HL-60 (cell line): ENCODE data around the gene TDRD3.

Experiments used
- DNase-seq, 2 experiments: peaks; one replicate each; pipeline ENCODE4 v3.0.0-alpha.2; 2010 to 2020; ENCODE audit warnings: low read depth in 1 of 2, low spot score in 1 of 2
- H3K27ac ChIP-seq: fragments of 250-450 bp; sonication (Bioruptor Pico); replicated peaks from 2 replicates; pipeline ENCODE4 v1.5.1; 2020; ENCODE audit warnings: mild to moderate bottlenecking, moderate library complexity
- H3K27me3 ChIP-seq: fragments of 250-450 bp; sonication (Bioruptor Pico); 2 replicates; pipeline ENCODE4 v1.5.1; 2021; ENCODE audit warnings: mild to moderate bottlenecking, moderate library complexity; ENCODE audit not compliant: insufficient read depth, poor library complexity, severe bottlenecking
- H3K4me3 ChIP-seq: replicated peaks from 2 replicates; pipeline ENCODE4 v1.5.1; 2011; ENCODE audit warnings: mild to moderate bottlenecking, control low read depth, low read length; ENCODE audit not compliant: insufficient read depth
- CTCF ChIP-seq: IDR thresholded peaks from one replicate; pipeline ENCODE4 v1.5.1; 2011; ENCODE audit warnings: low read length, control low read depth, inconsistent platforms; ENCODE audit not compliant: insufficient read depth
- SPI1 ChIP-seq: IDR thresholded peaks from 2 replicates; pipeline ENCODE4 v1.6.1; 2012; ENCODE audit warnings: low read depth, mild to moderate bottlenecking, borderline replicate concordance

TDRD3 gene

GRCh38 chr13:60623151-60623550 is 226.1 kb downstream of the TDRD3 start:
- Histone ChIP-seq H3K27me3 (no peaks in the 10 kb centered on the region), H3K4me3 (no peak overlapping the region), H3K27ac (no peak overlapping the region)
- DNase-seq: no peak
- TF ChIP-seq SPI1: no peak
- TF ChIP-seq CTCF: no peak
